ENCODE results near the gene LPAR1.

DNA sequence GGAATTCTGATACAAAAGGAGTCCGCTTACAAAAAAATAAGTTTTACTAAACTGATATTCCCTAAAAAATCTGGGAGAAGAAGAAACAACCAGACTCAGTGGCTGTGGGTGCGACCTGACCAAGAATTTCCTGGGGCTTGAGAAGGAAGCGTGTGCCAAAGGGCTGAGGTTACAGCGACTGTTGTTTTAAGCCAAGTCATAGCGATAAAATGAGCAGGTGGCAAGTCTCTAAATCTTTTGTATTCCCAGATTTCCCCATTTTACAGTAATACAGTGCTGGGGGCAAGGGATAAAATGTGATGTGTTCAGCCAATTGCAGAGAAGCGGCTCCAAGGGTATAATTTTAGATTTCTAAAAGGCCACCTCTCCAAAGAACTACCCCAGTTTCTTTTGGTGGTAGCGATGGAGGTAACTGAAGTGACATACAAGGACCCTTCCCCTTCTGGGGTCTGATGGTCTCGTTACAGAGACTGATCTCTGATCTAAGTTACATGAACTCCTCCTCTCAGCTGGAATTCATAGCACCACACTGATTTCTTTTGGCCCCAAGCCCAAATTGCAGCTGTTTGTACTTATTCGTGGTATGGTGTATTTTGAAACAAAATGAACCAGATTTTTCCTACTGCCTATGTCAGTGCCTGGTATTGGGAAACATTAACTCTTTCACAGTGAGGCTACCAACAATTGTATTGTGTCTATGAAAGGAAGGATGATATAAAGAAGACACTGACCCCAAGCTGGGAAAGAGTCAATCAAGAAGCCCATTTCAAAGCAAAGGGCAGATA lies 41.6 kb downstream of the LPAR1 start:
- TF ChIP-seq EP300 (IDR thresholded peaks at IDR 0.05; ENCODE audit: borderline replicate concordance in 1 of 2, low read depth in 2 of 2, low read length in 2 of 2) (no peak), TAF1 (IDR thresholded peaks at IDR 0.05; ENCODE audit: low read depth, low read length) (no peak), EZH2 (IDR thresholded peaks at IDR 0.05; ENCODE audit: low read depth, low read length, severe bottlenecking) (no peak), CTCF (IDR thresholded peaks at IDR 0.05; ENCODE audit: control extremely low read depth in 1 of 3, insufficient read depth in 1 of 3, low read depth in 1 of 3, low read length in 3 of 3) (no peak), POLR2A (IDR thresholded peaks at IDR 0.05; ENCODE audit: control extremely low read depth in 1 of 2, low read depth in 2 of 2, low read length in 2 of 2) (no peak), PHF8 (conservative IDR thresholded peaks at IDR 0.05; ENCODE audit: low read depth, low read length) (no peak), RAD21 (IDR thresholded peaks at IDR 0.05 in 1 of 2, conservative IDR thresholded peaks at IDR 0.05 in 1 of 2; ENCODE audit: low read depth in 2 of 2, low read length in 2 of 2) (no peak), BACH1 (IDR thresholded peaks at IDR 0.05; ENCODE audit: low read length) (no peak)
- TF ChIP-seq, protein P1, sequence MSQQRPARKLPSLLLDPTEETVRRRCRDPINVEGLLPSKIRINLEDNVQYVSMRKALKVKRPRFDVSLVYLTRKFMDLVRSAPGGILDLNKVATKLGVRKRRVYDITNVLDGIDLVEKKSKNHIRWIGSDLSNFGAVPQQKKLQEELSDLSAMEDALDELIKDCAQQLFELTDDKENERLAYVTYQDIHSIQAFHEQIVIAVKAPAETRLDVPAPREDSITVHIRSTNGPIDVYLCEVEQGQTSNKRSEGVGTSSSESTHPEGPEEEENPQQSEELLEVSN (IDR thresholded peaks at IDR 0.05), result no peak
